ENCODE data around the gene CD34.

GRCh38 chr1:207847116-207847515, 63.8 kb downstream of the CD34 start:
- TF ChIP-seq CTCF (conservative IDR thresholded peaks at IDR 0.05; ENCODE audit: low read length) = no peak
- TF ChIP-seq EZH2phosphoT487 (IDR thresholded peaks at IDR 0.05; ENCODE audit: borderline replicate concordance, low read depth, low read length) = no peak
